ENCODE measurements around the gene PPP1R15A. TPM values are rescaled to one million over a fixed set of nuclear protein-coding genes. Genes with fewer than 3 reads are reported as not detected.
"Not testable (repeated sequence)": the region's sequence is repeated elsewhere in the genome, so short reads cannot be mapped to it uniquely, and the experiment has no call there.

The PPP1R15A gene
- total RNA-seq, 2 experiments from 2014 or later = 104 to 124 TPM

DNA sequence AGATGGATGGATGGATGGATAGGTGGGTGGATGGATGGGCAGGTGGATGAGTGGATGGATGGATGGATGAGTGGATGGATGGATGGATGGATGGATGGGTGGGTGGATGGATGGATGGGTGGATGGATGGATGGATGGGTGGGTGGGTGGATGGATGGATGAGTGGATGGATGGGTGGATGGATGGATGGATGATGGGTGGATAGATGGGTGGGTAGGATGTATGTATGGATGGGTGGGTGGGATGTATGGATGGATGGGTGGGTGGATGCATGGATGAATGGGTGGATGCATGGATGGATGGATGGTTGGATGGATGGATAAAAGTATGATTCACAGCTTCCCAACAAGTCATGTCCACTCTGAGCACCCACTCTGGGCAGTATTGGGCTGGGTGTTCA, 31.6 kb downstream of the PPP1R15A start:
- H3K27me3 Mint-ChIP-seq (ENCODE audit: low read depth); ATAC-seq; POLR2A ChIA-PET; H3K9me3 Mint-ChIP-seq (ENCODE audit: insufficient read depth); H3K27ac Mint-ChIP-seq; H3K4me3 Mint-ChIP-seq; DNase-seq; CTCF ChIA-PET: not testable (repeated sequence)
- H3K36me3 Mint-ChIP-seq (ENCODE audit: low read depth) = peaks cover 61% of the 10 kb centered on the region
- H3K4me1 Mint-ChIP-seq (ENCODE audit: low read depth) = peaks cover 31% of the 10 kb centered on the region

DNA sequence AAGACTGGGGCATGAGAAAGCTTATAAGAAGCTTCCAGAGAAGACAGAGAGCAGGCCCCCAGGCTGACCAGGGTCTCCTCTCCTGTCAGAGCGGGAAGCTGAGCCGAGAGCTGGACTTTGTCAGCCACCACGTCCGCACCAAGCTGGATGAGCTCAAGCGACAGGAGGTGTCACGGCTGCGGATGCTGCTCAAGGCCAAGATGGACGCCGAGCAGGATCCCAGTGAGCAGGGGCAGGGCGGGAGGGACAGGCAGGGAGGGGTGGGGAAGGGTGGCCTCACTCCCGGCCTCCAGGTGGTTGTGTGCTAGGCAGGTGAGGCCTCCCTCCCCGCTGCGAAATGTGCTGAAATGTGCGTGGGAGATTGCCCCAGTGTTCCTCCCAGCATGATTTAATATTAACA, 33.4 kb downstream of the PPP1R15A start:
- no peak for ATAC-seq
- H3K4me3 Mint-ChIP-seq = no peak overlapping the region
- H3K27ac Mint-ChIP-seq = no peak overlapping the region
- ChIA-PET POLR2A (no interaction called here), CTCF (no interaction called here)
- H3K36me3 Mint-ChIP-seq (ENCODE audit: low read depth) = peaks cover 67% of the 10 kb centered on the region
- H3K27me3 Mint-ChIP-seq (ENCODE audit: low read depth) = no peaks in the 10 kb centered on the region
- H3K9me3 Mint-ChIP-seq (ENCODE audit: insufficient read depth) = no peaks in the 10 kb centered on the region
- DNase-seq = no peak
- peaks cover 22% of the 10 kb centered on the region for H3K4me1 Mint-ChIP-seq (ENCODE audit: low read depth)

DNA sequence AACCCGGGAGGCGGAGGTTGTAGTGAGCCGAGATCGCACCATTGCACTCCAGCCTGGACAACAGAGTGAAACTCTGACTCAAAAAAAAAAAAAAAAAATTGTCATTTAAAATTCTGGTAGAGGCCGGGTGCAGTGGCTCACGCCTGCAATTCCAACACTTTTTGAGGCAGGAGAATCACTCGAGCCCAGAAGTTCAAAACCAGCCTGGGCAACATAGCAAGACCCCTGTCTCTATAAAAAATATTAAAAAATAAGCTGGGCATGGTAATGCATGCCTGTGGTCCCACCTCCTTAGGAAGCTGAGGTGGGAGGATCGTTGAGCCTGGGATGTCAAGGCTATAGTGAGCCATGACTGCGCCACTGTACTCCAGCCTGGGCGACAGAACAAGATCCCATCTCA, 34.1 kb downstream of the PPP1R15A start:
- Mint-ChIP-seq H3K36me3 (ENCODE audit: low read depth) (peaks cover 66% of the 10 kb centered on the region), H3K27ac (no peak overlapping the region), H3K27me3 (ENCODE audit: low read depth) (no peaks in the 10 kb centered on the region), H3K4me1 (ENCODE audit: low read depth) (peaks cover 17% of the 10 kb centered on the region), H3K4me3 (no peak overlapping the region), H3K9me3 (ENCODE audit: insufficient read depth) (no peaks in the 10 kb centered on the region)
- ATAC-seq (no peak), DNase-seq (no peak)
- ChIA-PET POLR2A (no interaction called here), CTCF (no interaction called here)

DNA sequence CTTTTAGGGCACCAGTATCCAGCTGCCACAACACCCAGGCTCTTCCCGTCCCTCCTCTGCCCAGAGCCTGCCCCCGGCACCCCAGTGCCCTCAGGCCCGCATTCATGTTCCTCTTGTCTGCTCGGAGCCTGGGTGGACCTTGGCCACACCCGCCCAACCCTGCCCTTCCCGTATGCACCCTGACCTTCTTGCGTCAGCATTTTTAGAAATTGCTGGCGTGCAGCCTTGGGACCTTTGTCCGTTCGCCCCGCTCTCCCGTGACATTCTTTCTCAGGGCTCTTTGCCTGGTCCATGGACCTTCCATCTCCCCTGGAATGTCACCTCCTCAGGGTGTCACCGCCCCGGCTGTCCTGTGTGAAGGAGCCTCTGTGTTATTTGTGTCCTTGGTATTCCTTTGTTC, 35.5 kb downstream of the PPP1R15A start:
- CTCF ChIA-PET = no interaction called here
- ATAC-seq (no peak), DNase-seq (no peak)
- peaks cover 7% of the 10 kb centered on the region for H3K4me1 Mint-ChIP-seq (ENCODE audit: low read depth)
- no peak overlapping the region for H3K4me3 Mint-ChIP-seq
- H3K36me3 Mint-ChIP-seq (ENCODE audit: low read depth) = peaks cover 65% of the 10 kb centered on the region
- H3K9me3 Mint-ChIP-seq (ENCODE audit: insufficient read depth) = no peaks in the 10 kb centered on the region
- POLR2A ChIA-PET = no interaction called here
- H3K27me3 Mint-ChIP-seq (ENCODE audit: low read depth) = no peaks in the 10 kb centered on the region
- peak overlapping the region; percentile 49 for H3K27ac Mint-ChIP-seq

DNA sequence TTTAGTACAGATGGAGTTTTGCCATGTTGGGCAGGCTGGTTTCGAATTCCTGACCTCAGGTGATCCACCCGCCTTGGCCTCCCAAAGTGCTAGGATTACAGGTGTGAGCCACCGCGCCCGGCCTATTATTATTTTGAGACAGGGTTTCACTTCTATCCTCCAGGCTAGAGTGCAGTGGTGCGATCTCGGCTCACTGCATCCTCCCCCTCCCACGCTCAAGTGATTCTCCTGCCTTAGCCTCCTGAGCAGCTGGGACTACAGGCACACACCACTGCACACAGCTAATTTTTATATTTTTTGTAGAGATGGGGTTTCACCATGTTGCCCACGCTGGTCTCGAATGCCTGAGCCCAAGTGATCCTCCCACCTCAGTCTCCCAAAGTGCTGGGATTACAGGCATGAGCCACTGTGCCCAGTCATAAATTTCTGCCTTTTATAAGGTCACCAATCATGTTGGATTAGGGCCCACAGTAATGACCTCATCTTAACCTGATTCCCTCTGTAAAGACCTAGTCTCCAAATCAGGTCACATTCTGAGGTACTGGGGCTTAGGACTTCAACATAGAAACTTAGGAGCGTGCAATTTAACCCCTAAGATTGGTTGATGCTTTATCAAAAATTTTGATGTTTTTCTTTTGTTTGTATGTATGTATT, 37.3 kb downstream of the PPP1R15A start:
- peaks cover 72% of the 10 kb centered on the region for H3K36me3 Mint-ChIP-seq (ENCODE audit: low read depth)
- ATAC-seq; CTCF ChIA-PET; H3K4me3 Mint-ChIP-seq; H3K9me3 Mint-ChIP-seq (ENCODE audit: insufficient read depth); H3K27me3 Mint-ChIP-seq (ENCODE audit: low read depth); H3K27ac Mint-ChIP-seq; DNase-seq; H3K4me1 Mint-ChIP-seq (ENCODE audit: low read depth): not testable (repeated sequence)
- POLR2A ChIA-PET = interaction anchor here (1.1 kb wide), 1 partner anchor 9 kb away, joined by 3 read pairs; no protein-coding TSS in a partner anchor

DNA sequence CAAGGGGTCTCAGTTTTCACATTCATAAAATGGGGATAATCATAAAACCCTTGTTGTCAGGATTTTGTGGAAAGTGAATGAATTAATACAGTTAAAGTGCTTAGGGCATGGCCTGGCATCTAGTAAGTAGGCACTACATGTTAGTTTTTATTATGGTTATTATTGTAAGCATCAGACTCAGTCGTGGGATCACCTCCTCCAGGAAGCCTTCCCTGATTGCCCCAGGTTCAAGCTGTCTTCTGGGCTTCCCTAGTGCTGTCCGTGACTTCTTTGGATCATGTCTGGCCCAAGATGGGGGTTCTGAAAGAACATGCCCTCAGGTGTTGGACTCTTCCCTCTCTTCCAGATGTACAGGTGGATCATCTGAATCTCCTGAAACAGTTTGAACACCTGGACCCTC, 38.6 kb downstream of the PPP1R15A start:
- no peak for DNase-seq
- Mint-ChIP-seq H3K9me3 (ENCODE audit: insufficient read depth) (no peaks in the 10 kb centered on the region), H3K4me3 (no peak overlapping the region), H3K4me1 (ENCODE audit: low read depth) (peaks cover 2% of the 10 kb centered on the region), H3K36me3 (ENCODE audit: low read depth) (peaks cover 64% of the 10 kb centered on the region), H3K27ac (no peak overlapping the region), H3K27me3 (ENCODE audit: low read depth) (no peaks in the 10 kb centered on the region)
- ChIA-PET CTCF (no interaction called here), POLR2A (interaction anchor here (1.0 to 1.6 kb wide), 2 partner anchors 10 to 14 kb away, joined by 3 to 4 read pairs; no protein-coding TSS in a partner anchor)
- ATAC-seq = no peak

DNA sequence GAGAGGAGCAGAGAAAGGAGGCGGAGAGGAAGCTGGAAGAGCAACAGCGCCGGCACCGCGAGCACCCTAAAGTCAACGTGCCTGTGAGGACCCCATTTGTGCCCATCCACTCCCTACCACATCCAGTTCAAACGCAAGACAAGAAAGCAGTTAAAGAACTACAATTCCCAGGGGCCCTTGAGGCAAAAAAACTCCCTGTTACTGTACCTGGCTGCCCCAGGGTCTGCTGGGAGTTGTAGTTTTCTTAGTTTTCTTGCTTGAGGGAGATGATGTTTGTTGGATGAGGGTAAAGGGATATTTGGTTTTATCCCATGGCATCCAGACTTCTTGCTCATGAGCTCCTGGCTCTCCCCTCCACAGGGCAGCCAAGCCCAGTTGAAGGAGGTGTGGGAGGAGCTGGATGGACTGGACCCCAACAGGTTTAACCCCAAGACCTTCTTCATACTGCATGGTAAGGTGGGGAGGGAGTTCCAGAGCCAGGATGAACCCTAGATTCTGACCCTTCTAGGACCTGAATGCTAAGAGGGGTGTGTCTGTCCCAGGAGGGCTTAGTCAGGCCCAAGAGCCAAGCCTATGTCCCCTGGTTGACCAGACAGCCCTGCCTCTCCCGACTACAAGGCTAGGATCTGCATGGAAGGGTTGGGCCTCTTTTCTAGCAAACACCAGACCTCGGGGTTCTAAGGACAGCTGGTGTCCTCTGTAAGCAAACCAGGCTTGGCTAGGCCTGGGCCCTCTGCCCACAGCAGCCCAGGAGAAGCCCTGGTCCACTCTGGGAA, 41.1 kb downstream of the PPP1R15A start:
- Mint-ChIP-seq H3K36me3 (ENCODE audit: low read depth) (peaks cover 59% of the 10 kb centered on the region), H3K27ac (no peak overlapping the region), H3K27me3 (ENCODE audit: low read depth) (no peaks in the 10 kb centered on the region), H3K4me3 (no peak overlapping the region), H3K4me1 (ENCODE audit: low read depth) (peaks cover 3% of the 10 kb centered on the region), H3K9me3 (ENCODE audit: insufficient read depth) (no peaks in the 10 kb centered on the region)
- ATAC-seq (no peak), DNase-seq (peak; percentile 39)
- CTCF ChIA-PET = interaction anchor here (1.7 kb wide), 1 partner anchor 57 kb away, joined by 5 read pairs; no protein-coding TSS in a partner anchor
- POLR2A ChIA-PET = interaction anchor here (0.6 to 1.3 kb wide), 2 partner anchors 9 to 39 kb away, joined by 3 read pairs; no protein-coding TSS in a partner anchor

DNA sequence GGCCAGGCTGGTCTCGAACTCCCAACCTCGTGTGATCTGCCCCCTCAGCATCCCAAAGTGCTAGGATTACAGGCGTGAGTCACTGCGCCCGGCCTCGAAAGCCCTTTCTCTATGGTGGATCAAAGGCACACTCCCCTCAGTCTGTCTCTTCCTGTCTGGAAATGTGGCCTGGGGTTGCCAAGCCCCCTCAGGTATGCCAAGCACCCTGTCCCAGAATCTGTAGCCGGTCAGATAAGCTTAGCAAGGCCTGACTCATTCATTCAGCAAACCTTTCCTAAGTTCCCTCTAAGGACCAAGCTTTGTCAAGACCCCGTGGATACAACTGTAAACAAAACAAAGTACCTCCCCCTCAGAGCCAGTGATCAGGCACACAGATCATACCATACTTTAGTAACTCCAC, 42.0 kb downstream of the PPP1R15A start:
- ChIA-PET POLR2A (interaction anchor here (0.5 kb wide), 1 partner anchor 1986 kb away, joined by 3 read pairs; no protein-coding TSS in a partner anchor), CTCF (interaction anchor here (1.7 kb wide), 1 partner anchor 56 kb away, joined by 5 read pairs; no protein-coding TSS in a partner anchor)
- Mint-ChIP-seq H3K27ac (peak overlapping the region; percentile 34), H3K9me3 (ENCODE audit: insufficient read depth) (no peaks in the 10 kb centered on the region), H3K4me3 (no peak overlapping the region), H3K4me1 (ENCODE audit: low read depth) (peaks cover 3% of the 10 kb centered on the region), H3K36me3 (ENCODE audit: low read depth) (peaks cover 60% of the 10 kb centered on the region), H3K27me3 (ENCODE audit: low read depth) (no peaks in the 10 kb centered on the region)
- DNase-seq (no peak), ATAC-seq (no peak)

DNA sequence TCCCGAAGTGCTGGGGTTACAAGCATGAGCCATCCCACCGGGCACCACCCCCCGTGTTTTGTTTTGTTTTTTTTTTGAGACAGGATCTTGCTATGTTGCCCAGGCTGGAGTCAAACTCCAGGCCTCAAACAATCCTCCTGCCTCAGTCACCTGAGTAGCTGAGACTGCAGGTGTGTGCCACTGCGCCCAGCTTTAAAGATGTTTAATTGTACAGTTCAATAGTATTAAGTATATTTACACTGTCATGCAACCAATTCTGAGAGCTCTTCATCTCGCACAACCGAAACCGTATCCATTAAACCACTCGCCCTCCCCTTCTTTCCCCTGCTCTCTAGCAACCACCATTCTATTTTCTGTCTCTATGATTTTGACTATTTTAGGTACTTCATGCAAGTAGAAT, 43.5 kb downstream of the PPP1R15A start:
- POLR2A ChIA-PET = no interaction called here
- H3K4me1 Mint-ChIP-seq (ENCODE audit: low read depth) = peaks cover 3% of the 10 kb centered on the region
- no peak overlapping the region for H3K4me3 Mint-ChIP-seq
- DNase-seq (no peak), ATAC-seq (no peak)
- CTCF ChIA-PET = interaction anchor here (2.1 kb wide), 1 partner anchor 55 kb away, joined by 5 read pairs; no protein-coding TSS in a partner anchor
- no peaks in the 10 kb centered on the region for H3K9me3 Mint-ChIP-seq (ENCODE audit: insufficient read depth)
- H3K27ac Mint-ChIP-seq = no peak overlapping the region
- H3K36me3 Mint-ChIP-seq (ENCODE audit: low read depth) = peaks cover 52% of the 10 kb centered on the region
- no peaks in the 10 kb centered on the region for H3K27me3 Mint-ChIP-seq (ENCODE audit: low read depth)

DNA sequence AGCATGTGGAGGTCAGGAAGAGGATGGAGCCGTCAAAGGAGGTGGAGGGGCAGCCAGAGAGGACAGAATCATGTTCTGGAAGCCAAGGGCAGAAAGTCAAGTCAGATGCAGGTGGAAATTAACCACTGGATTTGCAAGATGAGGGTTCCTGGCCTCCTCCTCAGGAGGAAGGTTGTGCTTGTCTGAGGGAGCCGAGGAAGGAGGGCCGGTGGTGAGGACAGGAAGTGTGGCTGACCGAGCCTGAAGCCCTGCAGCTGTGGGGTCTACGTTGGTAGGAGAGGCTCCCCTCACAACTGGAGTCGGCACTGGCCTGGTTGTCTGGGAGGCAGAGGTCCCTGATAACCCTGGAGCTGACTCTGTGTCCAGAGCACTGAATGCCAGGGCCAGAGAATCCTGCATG, 45.9 kb downstream of the PPP1R15A start:
- Mint-ChIP-seq H3K36me3 (ENCODE audit: low read depth) (peaks cover 47% of the 10 kb centered on the region), H3K27me3 (ENCODE audit: low read depth) (no peaks in the 10 kb centered on the region), H3K27ac (no peak overlapping the region), H3K9me3 (ENCODE audit: insufficient read depth) (no peaks in the 10 kb centered on the region), H3K4me1 (ENCODE audit: low read depth) (peaks cover 3% of the 10 kb centered on the region), H3K4me3 (no peak overlapping the region)
- ATAC-seq (no peak), DNase-seq (no peak)
- ChIA-PET CTCF (interaction anchor here (1.1 to 2.1 kb wide), 3 partner anchors 28 to 122 kb away, joined by 3 to 5 read pairs (median 3); no protein-coding TSS in a partner anchor), POLR2A (no interaction called here)

DNA sequence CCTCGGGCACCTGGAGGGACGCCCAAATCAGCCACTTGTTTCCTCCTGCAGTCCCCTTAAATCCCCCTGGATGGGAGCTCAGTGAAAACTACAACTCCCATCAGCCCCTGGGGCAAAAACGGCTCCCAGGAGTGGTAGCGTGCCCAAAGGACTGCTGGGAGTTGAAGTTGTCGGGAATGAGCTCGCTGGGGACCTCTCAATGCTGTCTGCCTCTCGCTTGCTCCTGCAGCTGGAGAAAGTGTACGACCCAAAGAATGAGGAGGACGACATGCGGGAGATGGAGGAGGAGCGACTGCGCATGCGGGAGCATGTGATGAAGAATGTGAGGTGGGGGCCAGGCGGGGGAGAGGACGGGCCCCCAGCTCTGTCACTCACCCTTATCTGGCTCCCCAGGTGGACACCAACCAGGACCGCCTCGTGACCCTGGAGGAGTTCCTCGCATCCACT, 46.6 kb downstream of the PPP1R15A start:
- H3K27ac Mint-ChIP-seq = no peak overlapping the region
- ATAC-seq = peak; percentile 52
- no peaks in the 10 kb centered on the region for H3K27me3 Mint-ChIP-seq (ENCODE audit: low read depth)
- peak; percentile 31 for DNase-seq
- ChIA-PET CTCF (interaction anchor here (1.1 to 1.4 kb wide), 2 partner anchors 27 to 123 kb away, joined by 3 read pairs; no protein-coding TSS in a partner anchor), POLR2A (interaction anchor here (0.6 kb wide), 1 partner anchor 47 kb away, joined by 3 read pairs; the partner anchor contains the start of gene PPP1R15A)
- H3K9me3 Mint-ChIP-seq (ENCODE audit: insufficient read depth) = no peaks in the 10 kb centered on the region
- peaks cover 3% of the 10 kb centered on the region for H3K4me1 Mint-ChIP-seq (ENCODE audit: low read depth)
- no peak overlapping the region for H3K4me3 Mint-ChIP-seq
- peaks cover 44% of the 10 kb centered on the region for H3K36me3 Mint-ChIP-seq (ENCODE audit: low read depth)

DNA sequence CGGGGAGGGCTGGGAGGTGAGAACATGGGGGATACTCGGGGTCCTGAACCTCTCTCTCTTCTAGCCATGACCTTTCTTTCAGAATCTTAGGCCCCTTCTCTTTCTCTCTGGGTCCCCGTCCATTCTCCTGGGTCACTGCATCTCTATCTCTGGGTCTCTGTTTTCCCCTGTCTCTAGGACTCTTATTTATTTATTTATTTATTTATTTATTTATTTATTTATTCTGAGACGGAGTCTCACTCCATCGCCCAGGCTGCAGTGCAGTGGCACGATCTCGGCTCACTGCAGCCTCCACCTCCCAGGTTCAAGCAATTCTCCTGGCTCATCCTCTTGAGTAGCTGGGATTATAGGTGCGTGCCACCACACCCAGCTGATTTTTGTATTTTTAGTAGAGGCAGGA, 47.0 kb downstream of the PPP1R15A start:
- POLR2A ChIA-PET; ATAC-seq; H3K4me1 Mint-ChIP-seq (ENCODE audit: low read depth): not testable (repeated sequence)

More for the DNA sequence above, 47.0 kb downstream of the PPP1R15A start:
- not testable (repeated sequence) for H3K4me3 Mint-ChIP-seq; H3K9me3 Mint-ChIP-seq (ENCODE audit: insufficient read depth); DNase-seq; H3K27me3 Mint-ChIP-seq (ENCODE audit: low read depth); H3K27ac Mint-ChIP-seq
- H3K36me3 Mint-ChIP-seq (ENCODE audit: low read depth) = peaks cover 41% of the 10 kb centered on the region
- CTCF ChIA-PET = interaction anchor here (0.8 to 1.4 kb wide), 4 partner anchors 27 to 124 kb away, joined by 3 to 4 read pairs (median 3); partner anchors contain the start of genes GYS1 and RUVBL2

Data from activated CD8-positive, alpha-beta T cell treated with anti-CD3 and anti-CD28 coated beads, Interleukin-2, amount 10 ng/mL, durations not matched to agents 7 days and 5 days (primary cell).